ENCODE data around the gene C11orf52. TPM values are rescaled to one million over a fixed set of nuclear protein-coding genes. Genes with fewer than 3 reads are reported as not detected.
A peak's percentile ranks its signal among the peaks of the same experiment; 100 is the strongest.

The C11orf52 gene
- total and polyA plus RNA-seq, 2 of the 8 experiments (the other 6 are each of a cell fraction or from before 2014, with no cell fraction given): 1.7 to 2.7 TPM

DNA sequence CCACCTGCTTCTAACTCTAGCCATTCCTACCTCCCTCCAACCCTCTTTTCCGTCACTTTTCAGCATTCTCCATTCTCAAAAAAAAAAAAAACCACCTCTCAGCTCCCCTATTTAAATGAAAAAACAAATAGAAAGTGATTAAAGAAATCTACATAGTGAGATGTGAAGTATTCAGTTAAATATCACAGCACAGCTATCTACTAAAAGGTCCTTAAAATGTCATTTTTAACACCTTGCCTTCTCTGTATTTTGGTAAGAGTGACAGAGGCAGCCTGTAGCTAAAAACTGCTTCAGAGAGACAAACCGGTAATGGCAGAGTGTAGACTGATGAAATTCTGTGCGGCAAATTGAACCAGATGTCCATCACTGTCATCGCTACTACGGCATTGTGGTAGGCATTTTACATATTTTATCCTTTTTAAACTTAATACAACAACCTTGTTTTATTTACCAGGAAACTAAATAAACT, 47.0 kb upstream of the C11orf52 start:
- POLR2A ChIA-PET (ENCODE audit: partially characterized antibody): interaction anchor here (0.5 to 2.2 kb wide), 8 partner anchors 8 to 1718 kb away, joined by 3 to 7 read pairs (median 4); partner anchors contain the start of genes CFAP68, FDXACB1, SDHD and TIMM8B
- H4K91ac ChIP-seq (replicated peaks; ENCODE audit: insufficient read length, low read length): no peak overlapping the region
- H3K79me1 ChIP-seq (ENCODE audit: low read depth, low read length): no peaks in the 10 kb centered on the region
- no peak overlapping the region for H3K27ac ChIP-seq (ENCODE audit: low read depth, low read length)
- H3K23ac ChIP-seq (ENCODE audit: insufficient read length): no peak overlapping the region
- H3K9me3 ChIP-seq (ENCODE audit: insufficient read depth in 2 of 2, low read depth in 1 of 2, low read length in 1 of 2): no peaks in the 10 kb centered on the region
- WGBS, 2 experiments (ENCODE audit: extremely low coverage in 1 of 2, insufficient coverage in 1 of 2, insufficient read length in 1 of 2, insufficient replicate concordance in 2 of 2, low coverage in 1 of 2, low lambda C conversion rate in 2 of 2, missing lambda C conversion rate in 1 of 2): 70% methylated on average over 5 of the region's 5 CpGs; no CpG with 5 or more reads in 1 of the 2 experiments
- H4K20me1 ChIP-seq (replicated peaks in 1 of 2; ENCODE audit: control insufficient read depth in 1 of 2, insufficient read depth in 2 of 2, low read length in 2 of 2): no peaks in the 10 kb centered on the region
- H3K18ac ChIP-seq (ENCODE audit: extremely low read depth, low read length): no peak overlapping the region
- H2BK20ac ChIP-seq (ENCODE audit: low read length): no peak overlapping the region
- no peaks in the 10 kb centered on the region; a peak in 1 of 7 replicates for H3K27me3 ChIP-seq (replicated peaks in 1 of 4; ENCODE audit: control insufficient read depth in 3 of 4, extremely low read depth in 1 of 4, insufficient read depth in 3 of 4, low read length in 3 of 4)
- H2BK120ac ChIP-seq (replicated peaks; ENCODE audit: low read depth, low read length): no peak overlapping the region
- H2BK12ac ChIP-seq (ENCODE audit: low read depth, low read length): no peak overlapping the region
- no peaks in the 10 kb centered on the region for H3K36me3 ChIP-seq (ENCODE audit: control insufficient read depth in 2 of 4, insufficient read depth in 4 of 4, low read length in 3 of 4)
- H4K8ac ChIP-seq (ENCODE audit: extremely low read depth, insufficient read depth, low read length): no peak overlapping the region
- H3K56ac ChIP-seq (replicated peaks; ENCODE audit: insufficient read length, low read depth, low read length): peak overlapping the region; percentile 3
- H2AFZ ChIP-seq (ENCODE audit: low read length): peak overlapping the region; percentile 43
- no peak overlapping the region for H3K4ac ChIP-seq (replicated peaks; ENCODE audit: insufficient read length, low read depth, low read length)
- peak overlapping the region; percentile 46 to 88 for H3K4me2 ChIP-seq (ENCODE audit: insufficient read depth in 1 of 2, low read depth in 2 of 2, low read length in 2 of 2)
- DNase-seq (ENCODE audit: low read depth in 1 of 2, low spot score in 2 of 2): no peak
- no peak overlapping the region for H4K5ac ChIP-seq (ENCODE audit: insufficient read length, low read depth, low read length)
- TF ChIP-seq ASH2L (IDR thresholded peaks at IDR 0.05; ENCODE audit: low read length): no peak
- TF ChIP-seq, protein P1, sequence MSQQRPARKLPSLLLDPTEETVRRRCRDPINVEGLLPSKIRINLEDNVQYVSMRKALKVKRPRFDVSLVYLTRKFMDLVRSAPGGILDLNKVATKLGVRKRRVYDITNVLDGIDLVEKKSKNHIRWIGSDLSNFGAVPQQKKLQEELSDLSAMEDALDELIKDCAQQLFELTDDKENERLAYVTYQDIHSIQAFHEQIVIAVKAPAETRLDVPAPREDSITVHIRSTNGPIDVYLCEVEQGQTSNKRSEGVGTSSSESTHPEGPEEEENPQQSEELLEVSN (IDR thresholded peaks at IDR 0.05): no peak
- TF ChIP-seq, protein P2, sequence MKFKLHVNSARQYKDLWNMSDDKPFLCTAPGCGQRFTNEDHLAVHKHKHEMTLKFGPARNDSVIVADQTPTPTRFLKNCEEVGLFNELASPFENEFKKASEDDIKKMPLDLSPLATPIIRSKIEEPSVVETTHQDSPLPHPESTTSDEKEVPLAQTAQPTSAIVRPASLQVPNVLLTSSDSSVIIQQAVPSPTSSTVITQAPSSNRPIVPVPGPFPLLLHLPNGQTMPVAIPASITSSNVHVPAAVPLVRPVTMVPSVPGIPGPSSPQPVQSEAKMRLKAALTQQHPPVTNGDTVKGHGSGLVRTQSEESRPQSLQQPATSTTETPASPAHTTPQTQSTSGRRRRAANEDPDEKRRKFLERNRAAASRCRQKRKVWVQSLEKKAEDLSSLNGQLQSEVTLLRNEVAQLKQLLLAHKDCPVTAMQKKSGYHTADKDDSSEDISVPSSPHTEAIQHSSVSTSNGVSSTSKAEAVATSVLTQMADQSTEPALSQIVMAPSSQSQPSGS (IDR thresholded peaks at IDR 0.05; ENCODE audit: low read length): no peak
- no peak for TF ChIP-seq GTF2F1 (IDR thresholded peaks at IDR 0.05; ENCODE audit: borderline replicate concordance, low read depth, low read length)
- no peak for TF ChIP-seq RFX5 (IDR thresholded peaks at IDR 0.05; ENCODE audit: borderline replicate concordance, low read depth, low read length)
- no peak for TF ChIP-seq KDM4A (IDR thresholded peaks at IDR 0.05; ENCODE audit: low read depth, low read length, severe bottlenecking)
- TF ChIP-seq, protein P3, sequence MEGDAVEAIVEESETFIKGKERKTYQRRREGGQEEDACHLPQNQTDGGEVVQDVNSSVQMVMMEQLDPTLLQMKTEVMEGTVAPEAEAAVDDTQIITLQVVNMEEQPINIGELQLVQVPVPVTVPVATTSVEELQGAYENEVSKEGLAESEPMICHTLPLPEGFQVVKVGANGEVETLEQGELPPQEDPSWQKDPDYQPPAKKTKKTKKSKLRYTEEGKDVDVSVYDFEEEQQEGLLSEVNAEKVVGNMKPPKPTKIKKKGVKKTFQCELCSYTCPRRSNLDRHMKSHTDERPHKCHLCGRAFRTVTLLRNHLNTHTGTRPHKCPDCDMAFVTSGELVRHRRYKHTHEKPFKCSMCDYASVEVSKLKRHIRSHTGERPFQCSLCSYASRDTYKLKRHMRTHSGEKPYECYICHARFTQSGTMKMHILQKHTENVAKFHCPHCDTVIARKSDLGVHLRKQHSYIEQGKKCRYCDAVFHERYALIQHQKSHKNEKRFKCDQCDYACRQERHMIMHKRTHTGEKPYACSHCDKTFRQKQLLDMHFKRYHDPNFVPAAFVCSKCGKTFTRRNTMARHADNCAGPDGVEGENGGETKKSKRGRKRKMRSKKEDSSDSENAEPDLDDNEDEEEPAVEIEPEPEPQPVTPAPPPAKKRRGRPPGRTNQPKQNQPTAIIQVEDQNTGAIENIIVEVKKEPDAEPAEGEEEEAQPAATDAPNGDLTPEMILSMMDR (IDR thresholded peaks at IDR 0.05; ENCODE audit: control extremely low read depth in 1 of 3, insufficient read depth in 1 of 3, low read depth in 1 of 3, low read length in 3 of 3): no peak
- TF ChIP-seq KDM5A (IDR thresholded peaks at IDR 0.05; ENCODE audit: low read length): 0 out of 2 replicates have a peak, but pooled peaks have one; percentile 7
- peak overlapping the region; percentile 69 to 88 (median 84) for H3K4me3 ChIP-seq (ENCODE audit: extremely low read depth in 1 of 4, insufficient read depth in 2 of 4, low read depth in 3 of 4, low read length in 4 of 4)
- no peaks in the 10 kb centered on the region for H3K79me2 ChIP-seq (ENCODE audit: control insufficient read depth in 1 of 2, insufficient read depth in 2 of 2, low read length in 2 of 2)
- H2BK15ac ChIP-seq (ENCODE audit: low read length): no peak overlapping the region
- no peak overlapping the region for H3K14ac ChIP-seq (ENCODE audit: insufficient read length)
- H3K4me1 ChIP-seq (replicated peaks in 1 of 4; ENCODE audit: control insufficient read depth in 3 of 4, insufficient read depth in 4 of 4, low read length in 3 of 4): no peaks in the 10 kb centered on the region; a peak in 1 of 7 replicates
- no peak for FAIRE-seq
- H2BK5ac ChIP-seq (ENCODE audit: low read depth, low read length): 0 out of 2 replicates have a peak overlapping the region, but pooled peaks have one; percentile 45
- H3K23me2 ChIP-seq (ENCODE audit: low read depth, low read length): peaks cover 2% of the 10 kb centered on the region
- CTCF ChIA-PET (ENCODE audit: partially characterized antibody): interaction anchor here (0.5 to 3.0 kb wide), 18 partner anchors 9 to 446 kb away, joined by 3 to 32 read pairs (median 5); no protein-coding TSS in a partner anchor
- H2AK5ac ChIP-seq (ENCODE audit: low read depth, low read length): no peak overlapping the region
- H3K9ac ChIP-seq (replicated peaks in 1 of 4; ENCODE audit: extremely low read depth in 1 of 4, low read depth in 3 of 4, low read length in 3 of 4): peak overlapping the region; percentile 32 to 84 (median 58); a peak in 5 of 7 replicates
